NCI-H345 (cell line): Measurements from ENCODE around the gene RC3H1.
"Not testable (repeated sequence)": the region's sequence is repeated elsewhere in the genome, so short reads cannot be mapped to it uniquely, and the experiment has no call there.

Experiments used
- DNase-seq: peaks from one replicate; lab custom pipeline; 2025; lab: John Stamatoyannopoulos, UW

The RC3H1 gene

DNA sequence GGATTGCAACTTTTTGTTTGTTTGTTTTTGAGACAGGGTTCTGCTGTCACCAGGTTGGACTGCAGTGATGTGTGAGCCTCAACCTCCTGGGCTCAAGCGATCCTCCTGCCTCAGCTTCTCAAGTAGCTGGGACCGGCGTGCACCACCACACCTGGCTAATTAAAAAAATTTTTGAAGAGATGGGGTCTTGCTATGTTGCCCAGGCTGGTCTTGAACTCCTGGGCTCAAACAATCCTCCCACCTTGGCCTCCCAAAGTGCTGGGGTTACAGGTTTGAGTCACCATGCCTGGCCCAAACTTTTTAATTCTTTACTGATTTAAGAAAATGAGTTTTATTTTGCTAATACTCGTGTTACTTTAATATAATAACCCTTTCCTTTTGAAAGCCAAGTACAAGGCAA, 73.6 kb downstream of the RC3H1 start:
- DNase-seq, result no peak

GRCh38 chr1:173946380-173946921, 75.7 kb downstream of the RC3H1 start:
- DNase-seq, result no peak

- no peak for DNase-seq
These were observed 85.1 kb downstream of the RC3H1 start for GRCh38 chr1:173937062-173937461.

DNA sequence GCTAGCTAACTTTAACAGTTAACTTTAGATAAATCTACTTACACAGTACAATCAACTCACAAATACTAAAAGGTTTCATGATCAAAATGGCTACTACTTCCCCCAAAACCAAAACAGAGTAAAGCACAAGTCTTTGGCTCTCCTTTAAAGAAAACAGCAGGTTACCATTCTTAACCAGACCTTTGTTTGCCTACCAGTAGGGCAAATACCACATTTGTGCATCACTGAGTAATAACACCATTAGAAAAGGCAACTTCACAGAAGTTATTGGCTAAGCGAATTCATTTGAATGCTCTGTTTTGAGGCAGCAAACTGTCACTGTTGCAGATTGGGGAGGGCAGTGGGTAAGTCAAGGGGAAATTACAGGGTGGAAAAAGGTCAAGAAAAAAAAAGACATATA, 87.7 kb downstream of the RC3H1 start:
- no peak for DNase-seq

GRCh38 chr1:173930541-173930940, 91.6 kb downstream of the RC3H1 start:
- DNase-seq, result not testable (repeated sequence)

DNA sequence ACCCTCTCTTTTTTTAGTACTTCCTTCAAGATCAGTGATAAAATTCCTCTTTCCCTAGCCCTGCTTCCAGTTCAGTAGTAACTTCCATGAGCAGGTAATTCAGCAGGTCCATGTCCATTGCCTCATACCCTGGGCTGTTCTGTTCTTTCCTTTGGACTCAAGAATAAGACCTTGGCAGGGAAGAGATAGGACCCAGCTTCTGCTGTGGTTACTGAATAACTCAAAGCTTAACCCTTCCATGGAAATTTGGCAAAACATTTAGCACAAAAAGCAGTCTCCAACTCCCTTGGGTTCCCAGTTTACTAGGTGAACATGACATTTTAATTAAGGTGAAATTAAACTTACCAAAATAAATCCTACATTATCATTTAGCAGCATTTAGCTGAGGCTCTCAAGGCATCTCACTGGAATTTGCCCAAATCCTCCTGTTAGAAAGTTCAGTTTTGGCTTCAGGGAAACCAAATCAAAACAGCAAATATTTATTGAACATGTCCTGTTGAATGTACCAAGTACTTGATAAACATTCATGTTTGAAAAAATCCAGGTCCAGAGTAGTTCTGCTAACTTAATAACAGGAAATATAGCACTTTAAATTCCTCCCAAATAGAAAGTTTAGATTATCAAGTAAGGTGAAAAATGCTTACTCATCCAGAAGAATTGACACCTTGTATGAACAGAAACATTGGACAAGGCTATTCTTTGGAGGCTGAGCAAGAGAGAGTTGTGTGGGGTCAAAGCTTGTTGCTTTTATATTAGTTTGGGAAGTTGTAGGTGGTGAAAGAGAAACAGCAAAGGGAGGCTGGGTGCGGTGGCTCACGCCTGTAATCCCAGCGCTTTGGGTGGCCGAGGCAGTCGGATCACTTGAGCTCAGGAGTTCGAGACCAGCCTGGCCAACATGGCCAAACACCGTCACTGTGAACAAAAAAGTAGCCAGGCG, 96.6 kb downstream of the RC3H1 start:
- no peak for DNase-seq

DNA sequence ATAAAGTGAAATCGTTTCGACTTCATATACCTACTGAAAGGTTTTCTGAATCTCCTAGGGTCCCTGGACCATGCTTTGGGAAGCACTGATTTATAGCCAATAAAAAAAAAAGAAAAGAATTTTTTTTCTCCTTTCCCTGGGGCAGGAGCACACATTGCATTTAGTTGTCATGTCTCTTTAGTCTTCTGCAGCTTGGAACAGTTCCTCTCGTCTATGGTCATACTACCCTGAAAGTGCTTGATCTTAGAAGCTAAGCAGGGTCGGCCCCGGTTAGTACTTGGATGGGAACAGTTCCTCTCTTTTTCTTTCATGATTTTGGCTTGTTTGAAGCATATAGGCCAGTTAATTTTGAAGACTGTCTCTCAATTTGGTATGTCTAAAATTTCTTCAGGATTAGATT, 101.3 kb downstream of the RC3H1 start:
- no peak for DNase-seq

GRCh38 chr1:173917635-173918493, 104.3 kb downstream of the RC3H1 start:
- DNase-seq, result no peak

GRCh38 chr1:173917149-173917548, 105.0 kb downstream of the RC3H1 start, which contains the start of gene SERPINC1:
Gene SERPINC1, minus strand, starts transcription at chr1:173917327. Its CDS starts 68 bp downstream, at chr1:173917259.
- DNase-seq, result no peak

GRCh38 chr1:173916667-173917066, 105.5 kb downstream of the RC3H1 start:
- DNase-seq, result no peak

DNA sequence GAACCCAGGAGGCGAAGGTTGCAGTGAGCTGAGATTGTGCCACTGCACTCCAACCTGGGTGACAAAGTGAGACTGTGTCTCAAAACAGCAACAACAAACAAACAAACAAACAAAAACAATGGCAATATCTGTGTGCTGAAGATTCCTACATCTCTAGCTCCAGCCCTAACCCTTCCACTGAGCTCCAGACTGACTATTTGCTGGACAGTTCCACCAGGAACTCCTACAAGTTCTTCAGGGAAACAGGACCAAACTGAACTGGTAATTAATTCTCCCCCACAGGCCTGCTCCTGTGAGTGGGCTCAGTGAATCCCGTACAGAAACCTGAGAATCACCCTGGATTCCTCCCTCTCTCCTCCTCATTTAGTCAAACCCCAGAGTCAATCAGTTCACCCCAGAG, 106.6 kb downstream of the RC3H1 start:
- DNase-seq, result no peak

GRCh38 chr1:173914366-173914871, 107.7 kb downstream of the RC3H1 start:
- no peak for DNase-seq

- no peak for DNase-seq
These were observed 109.0 kb downstream of the RC3H1 start for GRCh38 chr1:173913111-173913510.

GRCh38 chr1:173903827-173904531, 118.2 kb downstream of the RC3H1 start:
- DNase-seq, result no peak

GRCh38 chr1:173900992-173901391, 121.2 kb downstream of the RC3H1 start:
- no peak for DNase-seq

- no peak for DNase-seq
These were observed 121.7 kb downstream of the RC3H1 start for GRCh38 chr1:173900427-173900826.

- no peak for DNase-seq
These were observed 128.0 kb downstream of the RC3H1 start for GRCh38 chr1:173894189-173894588.

DNA sequence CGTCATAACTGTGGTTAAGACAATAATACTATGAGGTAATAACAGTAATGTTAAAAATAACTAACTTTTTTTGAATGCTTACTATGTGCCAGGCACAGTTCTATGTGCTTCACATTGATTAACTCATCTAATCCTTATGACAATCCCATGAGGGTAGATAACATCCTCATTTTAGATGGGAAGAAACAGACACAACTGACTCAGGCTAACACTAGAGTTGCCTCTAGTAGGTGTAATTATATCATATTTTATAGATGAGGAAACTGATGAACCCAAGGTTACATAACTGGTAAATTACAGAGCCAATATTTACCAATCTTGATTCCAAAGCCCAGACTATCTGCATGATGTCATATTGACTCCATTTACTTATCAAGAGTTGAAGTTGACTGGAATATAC, 128.5 kb downstream of the RC3H1 start:
- no peak for DNase-seq

DNA sequence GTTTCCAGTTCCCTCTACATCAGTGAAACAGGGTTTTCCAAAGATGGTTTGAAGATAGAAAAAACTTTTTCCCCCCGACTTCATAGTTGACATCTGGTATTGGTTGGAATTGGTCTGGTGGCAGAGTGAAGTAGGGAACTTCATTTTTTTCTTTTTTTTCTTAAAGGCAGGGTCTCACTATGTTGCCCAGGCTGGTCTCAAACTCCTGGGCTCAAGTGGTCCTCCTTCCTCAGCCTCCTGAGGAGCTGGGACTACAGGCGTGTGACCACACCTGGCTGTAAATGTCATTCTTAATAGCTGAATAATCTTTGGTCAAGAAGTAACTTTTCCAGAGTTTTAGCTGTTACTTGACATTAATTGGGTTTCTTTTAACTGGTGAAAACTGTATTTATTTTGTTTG, 132.3 kb downstream of the RC3H1 start:
- no peak for DNase-seq

DNA sequence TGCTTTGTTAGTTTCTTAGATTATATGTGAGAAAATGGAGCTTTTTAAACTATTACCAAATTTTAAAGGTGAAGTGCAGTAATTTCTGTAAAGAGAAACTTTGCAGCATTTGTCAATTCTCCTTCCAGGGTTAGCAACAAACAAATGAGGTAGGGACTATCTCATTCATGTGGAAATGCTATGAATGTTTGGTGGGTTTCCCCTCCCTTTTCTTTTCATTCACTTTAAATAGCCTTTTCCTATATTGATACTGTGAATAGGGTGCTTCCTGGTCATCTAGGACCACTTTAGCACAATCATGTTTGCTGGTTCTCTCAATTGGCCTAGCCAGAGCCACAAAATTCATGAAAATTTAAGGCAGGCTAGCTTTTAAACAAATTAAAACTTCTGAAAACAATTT, 133.4 kb downstream of the RC3H1 start:
- no peak for DNase-seq

DNA sequence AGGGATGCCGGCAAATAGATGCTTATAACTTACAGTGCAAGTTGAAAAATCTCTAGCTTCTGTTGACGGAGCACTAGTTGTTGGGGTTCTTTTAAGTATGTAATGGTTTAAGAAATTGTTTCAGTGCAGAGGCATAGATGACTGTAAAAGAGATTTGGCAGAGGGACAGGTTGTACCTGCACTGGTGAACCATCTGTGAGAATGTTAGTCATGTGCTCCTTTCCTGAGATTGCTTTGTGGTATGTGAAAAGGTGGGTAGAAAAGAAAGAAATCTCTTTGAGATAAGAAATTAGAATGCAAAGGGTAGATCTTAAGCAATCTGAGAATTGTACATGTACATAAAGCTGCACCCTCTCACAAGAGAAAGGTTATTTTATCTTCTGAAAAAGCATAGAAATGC, 134.5 kb downstream of the RC3H1 start:
- no peak for DNase-seq
